DND-41 (cell line): ENCODE measurements around the gene NISCH.

Source experiments
- ATAC-seq: fragments of 200-7000 bp; cut with Tn5 transposase; 3 replicates; pipeline ENCODE4 v1.9.1; 2021; ENCODE audit warnings: low read depth; ENCODE audit not compliant: insufficient read depth
- DNase-seq: peaks from one replicate; pipeline ENCODE4 v3.0.0-alpha.2; 2020
- H2AFZ ChIP-seq: 2 replicates; pipeline ENCODE4 v1.6.0; 2012; ENCODE audit warnings: low read depth, low read length
- H3K27ac ChIP-seq: 2 replicates; pipeline ENCODE4 v1.5.1; 2012; ENCODE audit warnings: low read length, inconsistent platforms
- H3K27me3 ChIP-seq: fragments of 200-600 bp; sonication (generic); 2 replicates; pipeline ENCODE4 v1.6.0; 2012; ENCODE audit warnings: low read length, mild to moderate bottlenecking, inconsistent platforms; ENCODE audit not compliant: insufficient read depth, poor library complexity
- H3K36me3 ChIP-seq: 2 replicates; pipeline ENCODE4 v1.5.1; 2012; ENCODE audit warnings: low read length, inconsistent platforms; ENCODE audit not compliant: insufficient read depth
- H3K4me1 ChIP-seq: 2 replicates; pipeline ENCODE4 v1.5.1; 2012; ENCODE audit warnings: mild to moderate bottlenecking, low read length; ENCODE audit not compliant: insufficient read depth
- H3K4me2 ChIP-seq: 2 replicates; pipeline ENCODE4 v1.6.0; 2012; ENCODE audit warnings: mild to moderate bottlenecking, moderate library complexity, low read length, inconsistent platforms; ENCODE audit not compliant: insufficient read depth
- H3K4me3 ChIP-seq, 2 experiments: fragments of 200-600 bp in 1 of 2; shearing (Covaris generic) in 1 of 2; 2 replicates each; pipeline ENCODE4 v1.5.1; 2012 to 2016; ENCODE audit warnings: inconsistent platforms in 2 of 2, low read length in 2 of 2, mild to moderate bottlenecking in 2 of 2, low read depth in 1 of 2, moderate library complexity in 1 of 2
- H3K79me2 ChIP-seq: 2 replicates; pipeline ENCODE4 v1.6.0; 2012; ENCODE audit warnings: low read length, inconsistent platforms; ENCODE audit not compliant: insufficient read depth
- H3K9ac ChIP-seq: 2 replicates; pipeline ENCODE4 v1.6.0; 2012; ENCODE audit warnings: low read depth, mild to moderate bottlenecking, inconsistent platforms, low read length, moderate library complexity
- H3K9me3 ChIP-seq: 2 replicates; pipeline ENCODE4 v1.5.1; 2012; ENCODE audit warnings: low read length, moderate library complexity, mild to moderate bottlenecking, inconsistent platforms; ENCODE audit not compliant: insufficient read depth, severe bottlenecking
- H4K20me1 ChIP-seq: 2 replicates; pipeline ENCODE4 v1.6.0; 2012; ENCODE audit warnings: low read length; ENCODE audit not compliant: insufficient read depth
- EZH2 ChIP-seq: IDR thresholded peaks from 3 replicates; pipeline ENCODE4 v1.6.1; 2012; ENCODE audit warnings: borderline replicate concordance, low read depth, mild to moderate bottlenecking, moderate library complexity, low read length, inconsistent platforms; ENCODE audit not compliant: severe bottlenecking
- TF ChIP-seq, protein P1 (sequence below): IDR thresholded peaks from 2 replicates; pipeline ENCODE4 v1.5.1; 2012; ENCODE audit warnings: borderline replicate concordance, low read length, moderate library complexity, mild to moderate bottlenecking; ENCODE audit not compliant: poor library complexity, severe bottlenecking; ENCODE audit errors: extremely low read depth

Gene NISCH

DNA sequence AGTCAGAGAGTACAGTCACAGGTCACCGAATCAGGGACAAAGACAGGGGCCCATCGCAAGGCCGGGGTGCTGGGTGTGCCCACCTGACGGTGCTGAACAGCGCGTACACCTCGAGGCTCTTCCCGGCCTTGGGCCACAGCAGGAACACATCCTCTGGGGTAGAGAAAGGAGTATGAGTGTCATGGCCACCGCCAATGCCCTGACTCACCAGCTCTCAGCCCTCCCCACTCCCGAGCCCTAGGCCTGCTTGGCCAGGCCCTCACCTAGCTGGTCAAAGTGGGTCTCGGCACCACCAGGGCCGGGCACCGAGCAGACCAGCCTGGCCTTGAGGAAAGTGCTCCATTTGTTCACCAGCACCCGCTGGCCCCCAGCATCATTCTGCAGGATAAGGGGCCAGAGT lies 14.7 kb upstream of the NISCH start:
- no peaks in the 10 kb centered on the region for H3K79me2 ChIP-seq
- no peaks in the 10 kb centered on the region for H4K20me1 ChIP-seq
- no peaks in the 10 kb centered on the region for H3K27me3 ChIP-seq
- H2AFZ ChIP-seq, result no peak overlapping the region
- no peak overlapping the region for H3K27ac ChIP-seq
- no peak overlapping the region for H3K9ac ChIP-seq
- no peaks in the 10 kb centered on the region for H3K4me1 ChIP-seq
- TF ChIP-seq EZH2, result no peak
- TF ChIP-seq, protein P1, sequence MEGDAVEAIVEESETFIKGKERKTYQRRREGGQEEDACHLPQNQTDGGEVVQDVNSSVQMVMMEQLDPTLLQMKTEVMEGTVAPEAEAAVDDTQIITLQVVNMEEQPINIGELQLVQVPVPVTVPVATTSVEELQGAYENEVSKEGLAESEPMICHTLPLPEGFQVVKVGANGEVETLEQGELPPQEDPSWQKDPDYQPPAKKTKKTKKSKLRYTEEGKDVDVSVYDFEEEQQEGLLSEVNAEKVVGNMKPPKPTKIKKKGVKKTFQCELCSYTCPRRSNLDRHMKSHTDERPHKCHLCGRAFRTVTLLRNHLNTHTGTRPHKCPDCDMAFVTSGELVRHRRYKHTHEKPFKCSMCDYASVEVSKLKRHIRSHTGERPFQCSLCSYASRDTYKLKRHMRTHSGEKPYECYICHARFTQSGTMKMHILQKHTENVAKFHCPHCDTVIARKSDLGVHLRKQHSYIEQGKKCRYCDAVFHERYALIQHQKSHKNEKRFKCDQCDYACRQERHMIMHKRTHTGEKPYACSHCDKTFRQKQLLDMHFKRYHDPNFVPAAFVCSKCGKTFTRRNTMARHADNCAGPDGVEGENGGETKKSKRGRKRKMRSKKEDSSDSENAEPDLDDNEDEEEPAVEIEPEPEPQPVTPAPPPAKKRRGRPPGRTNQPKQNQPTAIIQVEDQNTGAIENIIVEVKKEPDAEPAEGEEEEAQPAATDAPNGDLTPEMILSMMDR, result no peak
- no peaks in the 10 kb centered on the region for H3K36me3 ChIP-seq
- no peak overlapping the region for H3K4me3 ChIP-seq
- no peak overlapping the region for H3K4me2 ChIP-seq
- ATAC-seq, result no peak
- H3K9me3 ChIP-seq, result no peaks in the 10 kb centered on the region
- DNase-seq, result no peak

DNA sequence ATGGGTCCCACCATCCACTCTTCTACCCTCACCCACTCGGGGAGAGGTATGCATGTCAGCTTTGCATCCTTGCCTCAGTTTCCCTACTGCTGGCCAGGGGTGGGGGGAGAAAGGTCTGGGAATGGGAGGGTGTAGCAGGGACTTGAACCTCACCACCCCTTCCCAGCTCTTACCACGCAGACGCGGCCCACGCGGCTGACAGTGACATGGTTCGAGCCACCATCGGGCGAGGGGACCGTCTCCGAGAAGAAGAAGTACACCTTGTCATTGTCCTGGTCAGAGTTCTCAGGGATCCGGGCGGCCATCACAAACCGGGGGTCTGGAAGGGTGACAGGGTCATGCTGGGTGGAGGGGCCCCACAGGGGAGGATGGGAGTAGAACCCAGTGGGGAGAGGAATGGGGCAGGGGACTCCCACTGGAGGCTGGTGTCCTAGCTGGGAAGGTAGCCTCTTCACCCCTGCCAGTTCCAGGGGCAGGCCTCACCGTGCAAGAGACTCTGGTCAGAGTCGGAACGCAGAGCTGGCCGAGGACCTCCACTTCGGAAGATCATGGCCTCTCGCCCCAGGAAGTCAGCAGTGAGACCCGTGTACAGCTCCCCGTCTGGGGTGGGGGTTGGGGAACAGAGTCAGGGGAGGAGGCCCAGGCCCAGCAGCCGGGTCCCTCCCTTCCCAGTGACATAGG lies 14.2 kb upstream of the NISCH start:
- Histone ChIP-seq H3K4me1 (no peaks in the 10 kb centered on the region), H4K20me1 (no peaks in the 10 kb centered on the region), H3K27ac (no peak overlapping the region), H3K9me3 (no peaks in the 10 kb centered on the region), H3K4me2 (no peak overlapping the region), H3K4me3 (no peak overlapping the region), H3K27me3 (no peaks in the 10 kb centered on the region), H3K79me2 (no peaks in the 10 kb centered on the region), H3K9ac (no peak overlapping the region), H2AFZ (no peak overlapping the region), H3K36me3 (no peaks in the 10 kb centered on the region)
- no peak for DNase-seq
- no peak for ATAC-seq
- TF ChIP-seq EZH2, result no peak
- TF ChIP-seq, protein P1, result no peak

DNA sequence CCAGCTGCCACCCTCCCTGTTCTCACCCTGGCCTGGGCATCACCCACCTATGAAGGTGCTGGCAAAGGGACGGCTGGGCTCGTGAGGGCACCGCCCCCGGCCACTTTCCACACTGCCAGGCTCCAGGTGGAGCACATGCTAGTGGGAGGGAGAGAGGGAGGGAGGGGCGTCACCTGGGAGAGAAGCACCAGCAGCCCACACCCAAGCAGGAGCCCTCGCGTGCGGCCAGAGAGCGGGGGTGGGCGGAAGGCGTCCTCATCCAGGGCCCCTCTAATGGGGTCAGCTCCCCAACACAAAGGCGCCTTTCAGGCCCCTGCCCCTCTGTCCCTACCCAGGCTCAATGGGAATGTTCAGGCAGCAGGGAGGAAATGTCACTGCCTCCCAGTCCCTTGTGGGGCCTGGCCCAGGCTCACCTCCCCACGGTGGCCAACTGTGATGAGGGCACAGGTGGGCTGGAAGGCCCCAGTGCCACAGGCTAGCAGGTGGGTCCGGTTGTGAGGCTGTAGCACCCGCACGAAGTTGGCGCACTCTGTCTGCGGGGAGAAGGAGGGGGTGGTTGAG lies 13.6 kb upstream of the NISCH start:
- Histone ChIP-seq H3K79me2 (no peaks in the 10 kb centered on the region), H3K27me3 (no peaks in the 10 kb centered on the region), H3K4me2 (no peak overlapping the region), H3K9me3 (no peaks in the 10 kb centered on the region), H3K36me3 (no peaks in the 10 kb centered on the region), H3K4me3 (no peak overlapping the region), H3K27ac (no peak overlapping the region), H4K20me1 (no peaks in the 10 kb centered on the region), H2AFZ (no peak overlapping the region), H3K9ac (no peak overlapping the region), H3K4me1 (0 out of 2 replicates have a peak, but pooled peaks cover 3% of the 10 kb centered on the region)
- ATAC-seq (no peak), DNase-seq (no peak)
- TF ChIP-seq, protein P1, result no peak
- TF ChIP-seq EZH2, result no peak
